ENCODE data around the gene LEKR1.

The LEKR1 gene

GRCh38 chr3:157070678-157070999, 244.5 kb downstream of the LEKR1 start:
- TF ChIP-seq, protein P1, sequence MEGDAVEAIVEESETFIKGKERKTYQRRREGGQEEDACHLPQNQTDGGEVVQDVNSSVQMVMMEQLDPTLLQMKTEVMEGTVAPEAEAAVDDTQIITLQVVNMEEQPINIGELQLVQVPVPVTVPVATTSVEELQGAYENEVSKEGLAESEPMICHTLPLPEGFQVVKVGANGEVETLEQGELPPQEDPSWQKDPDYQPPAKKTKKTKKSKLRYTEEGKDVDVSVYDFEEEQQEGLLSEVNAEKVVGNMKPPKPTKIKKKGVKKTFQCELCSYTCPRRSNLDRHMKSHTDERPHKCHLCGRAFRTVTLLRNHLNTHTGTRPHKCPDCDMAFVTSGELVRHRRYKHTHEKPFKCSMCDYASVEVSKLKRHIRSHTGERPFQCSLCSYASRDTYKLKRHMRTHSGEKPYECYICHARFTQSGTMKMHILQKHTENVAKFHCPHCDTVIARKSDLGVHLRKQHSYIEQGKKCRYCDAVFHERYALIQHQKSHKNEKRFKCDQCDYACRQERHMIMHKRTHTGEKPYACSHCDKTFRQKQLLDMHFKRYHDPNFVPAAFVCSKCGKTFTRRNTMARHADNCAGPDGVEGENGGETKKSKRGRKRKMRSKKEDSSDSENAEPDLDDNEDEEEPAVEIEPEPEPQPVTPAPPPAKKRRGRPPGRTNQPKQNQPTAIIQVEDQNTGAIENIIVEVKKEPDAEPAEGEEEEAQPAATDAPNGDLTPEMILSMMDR (conservative IDR thresholded peaks at IDR 0.05): no peak
- H3K27ac ChIP-seq: peak overlapping the region; percentile 63

- TF ChIP-seq, protein P1 (conservative IDR thresholded peaks at IDR 0.05): no peak
- peak overlapping the region; percentile 63; the same call in 1 of the 2 replicates for H3K27ac ChIP-seq
Observed at GRCh38 chr3:157071744-157072525, 245.8 kb downstream of the LEKR1 start.

GRCh38 chr3:157073810-157074209, 247.7 kb downstream of the LEKR1 start:
- no peak overlapping the region for H3K27ac ChIP-seq
- TF ChIP-seq, protein P1 (conservative IDR thresholded peaks at IDR 0.05): no peak

DNA sequence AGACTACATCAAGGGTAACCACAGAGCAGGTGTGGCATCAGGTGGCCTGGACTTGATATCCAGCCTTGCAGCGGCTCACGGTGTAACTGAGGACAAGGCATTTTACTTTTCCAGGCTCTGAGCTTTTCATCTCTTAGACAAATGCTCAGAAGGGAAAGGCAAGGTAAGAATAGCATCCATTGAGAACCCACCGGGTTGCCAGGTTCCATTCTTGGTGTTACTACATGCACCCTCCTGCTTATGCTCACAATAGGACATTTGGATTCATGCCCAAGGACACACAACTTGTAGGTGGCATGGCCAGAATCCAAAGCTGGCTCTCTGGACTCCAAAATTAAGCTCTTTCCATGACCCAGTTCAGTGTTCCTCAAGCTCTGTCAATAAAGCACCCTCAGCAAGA, 248.3 kb downstream of the LEKR1 start:
- no peak overlapping the region for H3K27ac ChIP-seq
- TF ChIP-seq, protein P1 (conservative IDR thresholded peaks at IDR 0.05): no peak

- no peak overlapping the region for H3K27ac ChIP-seq
- TF ChIP-seq, protein P1 (conservative IDR thresholded peaks at IDR 0.05): no peak
Observed at GRCh38 chr3:157074981-157075380, 248.8 kb downstream of the LEKR1 start.

DNA sequence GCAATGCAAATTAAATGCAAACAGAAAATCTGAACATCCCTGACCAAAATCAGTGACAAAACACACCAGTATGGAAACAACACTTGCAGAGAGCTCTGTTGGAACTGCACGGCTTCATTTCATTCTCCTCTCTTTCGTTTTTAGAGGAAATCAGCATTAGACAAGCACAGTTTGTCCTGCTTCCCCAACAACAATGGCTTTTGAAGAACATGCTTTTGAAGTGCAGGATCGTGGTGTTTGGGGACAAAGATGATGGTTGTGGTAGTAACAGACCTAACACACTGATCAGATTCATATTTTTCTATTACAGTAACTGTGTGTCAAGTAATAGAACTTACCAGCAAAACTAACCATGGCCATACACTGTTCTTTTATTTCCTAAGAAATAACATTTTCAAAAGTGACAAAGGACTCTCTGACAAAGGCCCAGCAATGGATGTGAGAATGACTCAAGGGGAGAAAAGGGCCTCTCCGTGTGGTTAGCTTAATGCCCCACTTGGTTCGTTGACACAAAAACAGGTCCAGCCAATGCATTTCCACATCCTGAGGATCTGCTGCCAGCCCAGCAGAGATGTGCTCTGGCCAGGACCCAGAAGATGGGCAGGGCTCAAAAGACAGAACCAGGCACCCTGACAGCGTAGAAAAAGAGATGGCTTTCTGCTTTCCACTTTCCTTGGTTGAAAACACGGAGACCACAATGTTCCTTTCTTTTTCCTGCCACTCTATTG, 249.7 kb downstream of the LEKR1 start:
- peak overlapping the region; percentile 40 for H3K27ac ChIP-seq
- TF ChIP-seq, protein P1 (conservative IDR thresholded peaks at IDR 0.05): no peak

DNA sequence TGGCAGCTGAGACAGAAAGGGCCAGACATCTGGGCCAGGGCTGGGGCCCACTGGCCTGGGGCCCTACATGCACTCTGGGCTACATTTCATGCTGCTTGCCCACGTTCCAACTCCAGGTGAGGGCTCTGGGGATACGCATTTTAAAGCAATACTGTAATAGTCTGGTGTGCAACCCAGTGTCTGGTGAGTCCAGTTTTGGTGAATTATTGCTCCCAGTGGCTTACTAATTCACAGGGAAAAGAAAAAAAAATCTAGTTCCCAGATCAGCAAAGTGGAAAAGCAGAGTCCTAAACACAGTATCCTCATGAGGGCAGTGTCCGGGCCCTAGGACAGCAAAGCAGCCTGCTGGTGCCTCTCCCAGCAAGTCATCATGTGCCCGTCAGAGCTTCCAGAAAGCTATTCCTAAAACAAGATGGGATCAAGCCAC, 251.4 kb downstream of the LEKR1 start:
- no peak overlapping the region for H3K27ac ChIP-seq

More for the DNA sequence above, 251.4 kb downstream of the LEKR1 start:
- TF ChIP-seq, protein P1 (conservative IDR thresholded peaks at IDR 0.05): no peak

All from VCaP (cell line).